Measurements from ENCODE around the gene TNFRSF6B.

The TNFRSF6B gene

DNA sequence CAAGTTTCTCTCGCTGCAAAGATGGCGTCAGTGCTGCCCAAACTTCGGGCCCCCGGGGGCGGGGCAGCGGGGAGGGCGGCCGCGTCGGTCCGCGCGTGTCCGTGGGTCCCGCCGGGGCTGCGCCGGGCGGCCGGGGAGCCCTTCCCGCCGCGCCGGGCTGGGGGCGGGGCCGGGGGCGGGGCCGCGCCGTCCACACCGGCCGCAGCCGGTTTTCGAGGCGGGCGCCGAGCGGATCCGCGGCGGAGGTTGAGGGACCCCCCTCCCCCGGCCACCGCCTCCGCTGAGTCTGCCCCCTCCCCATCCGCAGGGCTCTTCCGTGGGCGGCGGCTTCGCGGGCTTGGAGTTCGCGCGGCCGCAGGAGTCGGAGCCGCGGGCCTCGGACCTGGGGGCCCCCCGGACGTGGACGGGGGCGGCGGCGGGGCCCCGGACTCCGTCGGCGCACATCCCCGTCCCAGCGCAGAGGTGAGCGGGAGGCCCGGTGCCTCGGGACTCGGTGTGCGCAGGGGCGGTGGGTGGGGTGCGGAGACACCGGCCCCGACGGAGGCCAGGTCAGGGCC is 43.7 kb downstream of the TNFRSF6B start:
- DNase-seq, result peak; percentile 28

DNA sequence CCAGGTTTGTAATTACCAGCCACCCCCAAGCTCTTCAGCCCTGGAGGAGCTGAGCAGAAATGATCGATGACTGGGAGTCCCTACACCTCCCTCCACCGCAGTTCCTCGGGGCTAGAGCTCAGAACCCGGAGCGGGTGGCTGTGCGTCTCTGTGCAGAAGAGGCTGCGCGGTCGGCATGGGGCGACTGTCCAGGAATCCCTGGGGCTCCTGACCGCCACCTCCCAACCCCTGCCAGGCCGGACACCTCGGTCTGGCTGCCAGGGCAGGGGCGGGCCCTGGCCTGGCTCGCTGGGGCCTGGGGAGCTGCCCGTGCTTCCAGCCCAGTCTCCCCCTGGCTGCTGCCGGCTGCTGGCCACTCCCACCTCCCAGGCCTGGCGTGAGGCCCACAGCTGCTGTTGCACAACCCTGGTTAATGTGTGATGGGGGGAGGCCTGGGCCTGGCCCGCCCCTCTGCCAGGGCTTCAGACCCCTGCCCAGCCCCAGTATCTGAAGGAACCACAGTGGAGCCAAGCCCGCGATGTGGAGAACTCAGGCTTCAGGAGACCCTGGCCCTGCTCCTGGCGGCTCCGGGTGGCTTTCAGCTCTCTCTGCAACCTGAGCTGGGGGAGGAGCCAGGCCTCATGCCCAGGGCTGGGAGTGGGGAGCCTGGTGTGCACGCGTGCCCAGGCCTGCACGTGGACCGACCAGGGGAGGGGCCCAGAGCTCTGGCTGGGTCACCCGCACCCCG is 44.3 kb downstream of the TNFRSF6B start:
- DNase-seq, result peak; percentile 42

DNA sequence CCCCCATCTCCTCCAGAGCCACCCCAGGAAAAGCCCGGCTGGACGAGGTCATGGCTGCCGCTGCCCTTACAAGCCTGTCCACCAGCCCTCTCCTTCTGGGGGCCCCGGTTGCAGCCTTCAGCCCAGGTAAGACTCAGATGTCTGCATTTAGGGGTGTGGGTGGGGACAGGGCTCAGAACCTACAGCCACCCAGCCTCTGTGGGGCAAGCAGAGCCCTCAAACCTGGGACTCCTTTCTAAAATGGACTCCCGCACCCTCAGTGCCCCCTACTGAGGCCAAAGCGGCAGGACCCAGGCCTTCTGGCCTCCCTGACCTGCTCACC is 44.9 kb downstream of the TNFRSF6B start:
- DNase-seq, result no peak

DNA sequence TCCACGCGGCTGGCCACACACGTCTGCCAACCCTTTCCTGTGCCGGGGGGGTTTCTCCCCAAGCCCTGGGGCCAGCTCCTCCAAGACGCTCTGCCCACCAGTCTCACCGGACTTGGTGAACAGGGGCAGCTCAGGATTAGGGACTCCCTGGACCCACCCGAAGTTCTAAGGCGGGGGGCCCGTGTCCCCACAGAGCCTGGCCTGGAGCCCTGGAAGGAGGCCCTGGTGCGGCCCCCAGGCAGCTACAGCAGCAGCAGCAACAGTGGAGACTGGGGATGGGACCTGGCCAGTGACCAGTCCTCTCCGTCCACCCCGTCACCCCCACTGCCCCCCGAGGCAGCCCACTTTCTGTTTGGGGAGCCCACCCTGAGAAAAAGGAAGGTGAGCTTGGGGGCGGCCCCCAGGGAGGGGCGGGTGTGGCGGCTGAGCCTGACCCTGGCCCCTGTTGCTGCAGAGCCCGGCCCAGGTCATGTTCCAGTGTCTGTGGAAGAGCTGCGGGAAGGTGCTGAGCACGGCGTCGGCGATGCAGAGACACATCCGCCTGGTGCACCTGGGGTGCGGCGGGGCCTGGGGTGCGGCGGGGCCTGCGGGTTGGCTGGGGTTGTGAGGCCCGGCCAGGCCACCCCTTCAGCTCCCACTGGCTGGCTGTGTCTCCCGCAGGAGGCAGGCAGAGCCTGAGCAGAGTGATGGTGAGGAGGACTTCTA is 45.4 kb downstream of the TNFRSF6B start:
- DNase-seq, result no peak

DNA sequence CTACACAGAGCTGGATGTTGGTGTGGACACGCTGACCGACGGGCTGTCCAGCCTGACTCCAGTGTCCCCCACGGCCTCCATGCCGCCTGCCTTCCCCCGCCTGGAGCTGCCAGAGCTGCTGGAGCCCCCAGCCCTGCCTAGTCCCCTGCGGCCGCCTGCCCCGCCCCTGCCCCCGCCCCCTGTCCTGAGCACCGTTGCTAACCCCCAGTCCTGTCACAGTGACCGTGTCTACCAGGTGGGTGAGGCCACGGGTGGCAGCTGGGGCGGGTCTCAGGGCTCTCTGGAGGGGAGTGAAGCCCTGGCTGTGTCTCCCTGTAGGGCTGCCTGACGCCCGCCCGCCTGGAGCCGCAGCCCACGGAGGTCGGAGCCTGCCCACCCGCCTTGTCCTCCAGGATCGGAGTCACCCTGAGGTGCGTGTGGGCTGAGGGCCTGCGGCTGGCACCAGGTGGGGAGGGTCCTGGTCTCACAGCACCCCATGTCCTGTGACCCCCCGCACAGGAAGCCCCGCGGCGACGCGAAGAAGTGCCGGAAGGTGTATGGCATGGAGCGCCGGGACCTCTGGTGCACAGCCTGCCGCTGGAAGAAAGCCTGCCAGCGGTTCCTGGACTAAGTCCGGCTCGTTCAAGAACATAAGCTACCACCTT is 46.1 kb downstream of the TNFRSF6B start:
- no peak for DNase-seq

DNA sequence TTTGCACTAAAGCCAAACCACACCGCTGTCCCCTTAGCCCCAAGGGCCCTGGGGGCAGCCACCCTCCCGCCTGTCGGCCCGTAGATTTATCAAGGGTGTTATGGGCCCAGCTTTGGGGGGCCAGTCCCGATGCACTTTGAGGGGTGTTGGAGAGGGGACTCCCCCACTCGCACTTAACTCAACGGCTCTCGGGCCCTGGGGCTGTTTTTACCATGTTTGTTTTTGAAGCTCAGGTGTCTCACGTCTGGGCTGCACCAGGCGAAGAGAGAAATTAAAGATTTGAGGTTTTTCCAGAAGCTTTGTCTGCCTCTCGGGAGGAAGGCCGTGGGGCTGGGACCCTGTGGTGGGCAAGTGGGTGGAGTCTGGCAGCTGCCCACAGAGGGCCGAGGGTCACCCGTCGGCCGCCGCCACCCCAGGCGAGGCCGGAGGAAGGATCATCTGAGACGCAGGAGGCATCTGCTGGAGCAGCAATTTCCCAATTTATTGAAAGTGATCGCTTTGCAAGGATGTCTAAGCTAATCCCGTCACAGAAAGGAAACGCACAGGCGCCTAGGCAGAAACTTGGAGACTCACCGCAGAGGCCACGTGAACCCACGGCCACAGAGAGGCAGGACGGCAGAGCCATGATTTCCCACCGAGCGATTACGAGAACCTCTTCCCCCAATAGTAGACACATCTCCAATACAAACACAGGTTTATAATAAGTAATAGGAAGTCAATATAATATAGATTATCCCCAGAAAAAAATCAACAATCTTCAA is 46.9 kb downstream of the TNFRSF6B start:
- DNase-seq, result no peak

DNA sequence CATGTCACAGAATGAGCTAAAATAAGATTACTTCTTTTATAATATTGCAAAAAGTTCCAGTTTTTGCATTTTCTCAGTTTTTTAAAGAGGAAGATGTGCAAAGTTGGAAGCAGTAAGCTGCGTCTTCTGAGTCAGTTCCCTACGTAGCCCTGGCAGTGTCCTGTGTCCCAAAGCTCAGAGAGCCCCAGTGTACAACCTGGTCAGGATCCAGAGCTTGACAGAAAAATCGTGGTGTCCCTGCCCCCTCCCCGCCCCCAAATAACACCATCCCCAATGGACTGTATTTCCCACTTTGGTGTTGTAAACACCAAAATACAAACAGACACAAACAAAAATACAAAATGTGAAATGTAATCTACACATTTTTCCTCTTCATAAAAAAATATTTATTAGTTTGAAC is 47.7 kb downstream of the TNFRSF6B start:
- DNase-seq, result no peak

DNA sequence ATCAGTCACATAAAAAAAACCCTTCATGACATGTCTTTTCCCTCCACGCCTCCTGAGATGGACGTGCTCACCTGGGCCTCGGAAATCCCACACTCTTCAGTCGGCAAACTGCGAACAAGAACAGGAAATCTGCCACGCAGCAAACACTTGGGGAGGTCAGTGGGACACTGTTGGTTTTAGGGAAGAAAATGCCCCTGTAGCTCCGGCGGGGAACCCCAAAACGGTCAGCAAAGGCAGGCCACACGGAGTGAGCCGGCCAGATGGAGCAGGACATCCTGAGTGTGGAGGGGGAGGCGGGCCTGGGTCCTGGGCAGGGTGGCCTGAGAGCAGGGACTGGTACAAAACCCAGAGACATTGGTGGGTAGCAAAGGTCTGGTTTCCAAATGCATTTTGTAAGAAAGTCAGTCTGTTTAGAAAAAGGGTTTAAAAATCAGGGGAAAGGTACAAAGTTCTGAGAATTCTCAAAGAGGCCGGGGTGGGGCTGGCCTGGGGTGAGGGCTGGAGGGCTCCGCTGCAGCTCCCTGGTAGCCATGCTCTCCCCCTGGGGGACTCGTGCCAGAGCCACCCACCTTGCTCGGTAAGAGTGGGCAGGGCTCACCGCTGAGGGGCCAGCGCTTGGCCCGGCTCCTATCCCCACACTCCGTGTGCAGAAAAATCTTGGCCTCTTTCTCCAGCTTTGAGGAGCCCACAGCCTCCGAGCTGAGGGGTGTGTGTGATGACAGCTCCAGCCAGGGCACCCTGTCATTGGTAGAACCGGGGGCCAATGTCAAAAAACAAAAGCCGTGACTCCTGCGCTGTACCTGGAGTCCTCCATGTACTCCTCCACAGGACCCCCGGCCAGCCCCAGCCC is 48.3 kb downstream of the TNFRSF6B start:
- DNase-seq, result no peak

DNA sequence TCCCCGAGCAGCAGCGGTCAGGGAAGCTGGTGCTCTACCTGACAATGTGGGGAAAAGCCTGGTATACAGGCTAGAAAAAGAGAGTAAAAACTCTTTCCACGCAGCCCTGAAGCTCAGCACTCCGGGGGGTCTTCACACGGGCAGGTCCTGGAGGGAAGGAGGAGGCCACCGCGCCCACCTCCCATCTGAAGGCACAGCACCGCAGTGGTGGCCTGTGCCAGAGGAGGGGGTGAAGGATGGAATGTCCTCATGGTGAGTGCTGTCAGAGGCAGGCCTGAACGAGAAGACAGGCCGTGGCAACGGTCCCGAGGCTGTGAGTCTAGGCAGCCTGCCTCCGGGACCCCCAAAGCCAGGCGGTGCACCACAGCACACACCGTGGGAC is 49.0 kb downstream of the TNFRSF6B start:
- no peak for DNase-seq

DNA sequence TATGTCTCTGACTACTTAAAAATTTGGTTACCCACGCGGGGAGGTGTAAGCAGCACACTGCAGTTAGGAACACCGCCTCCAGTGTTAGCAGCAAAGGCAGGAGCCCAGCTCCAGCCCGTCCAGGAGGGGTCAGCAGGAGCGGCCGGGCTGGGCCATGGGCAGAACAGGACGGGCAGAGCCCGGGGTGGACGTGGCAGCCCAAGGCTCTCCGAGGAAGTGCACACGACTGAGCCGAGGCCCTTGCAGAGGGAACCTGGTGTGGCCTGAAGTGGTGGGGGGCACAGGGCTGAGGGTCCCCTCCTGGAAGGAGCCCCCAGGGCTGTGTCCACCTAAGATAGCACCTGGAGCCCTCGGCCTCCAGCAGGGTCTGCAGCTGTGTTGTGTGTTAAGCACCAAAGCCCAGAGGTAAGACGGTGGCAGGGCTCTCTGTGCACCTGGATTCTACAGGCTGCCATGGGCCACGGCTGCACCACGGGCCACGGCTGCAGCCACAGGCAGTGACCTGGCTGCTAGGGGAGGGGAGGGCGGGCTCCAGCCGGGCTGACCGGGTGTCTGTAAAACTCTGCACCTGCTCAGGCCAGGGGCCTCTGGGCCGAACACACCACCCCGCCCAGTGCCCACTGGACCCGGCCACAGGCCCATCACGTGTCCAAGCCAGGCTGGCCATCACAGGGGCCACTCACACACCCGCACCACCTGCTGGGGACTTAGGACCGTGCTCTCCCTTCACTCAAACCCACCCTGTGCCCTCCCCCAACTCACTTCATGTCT is 49.7 kb downstream of the TNFRSF6B start:
- no peak for DNase-seq

DNA sequence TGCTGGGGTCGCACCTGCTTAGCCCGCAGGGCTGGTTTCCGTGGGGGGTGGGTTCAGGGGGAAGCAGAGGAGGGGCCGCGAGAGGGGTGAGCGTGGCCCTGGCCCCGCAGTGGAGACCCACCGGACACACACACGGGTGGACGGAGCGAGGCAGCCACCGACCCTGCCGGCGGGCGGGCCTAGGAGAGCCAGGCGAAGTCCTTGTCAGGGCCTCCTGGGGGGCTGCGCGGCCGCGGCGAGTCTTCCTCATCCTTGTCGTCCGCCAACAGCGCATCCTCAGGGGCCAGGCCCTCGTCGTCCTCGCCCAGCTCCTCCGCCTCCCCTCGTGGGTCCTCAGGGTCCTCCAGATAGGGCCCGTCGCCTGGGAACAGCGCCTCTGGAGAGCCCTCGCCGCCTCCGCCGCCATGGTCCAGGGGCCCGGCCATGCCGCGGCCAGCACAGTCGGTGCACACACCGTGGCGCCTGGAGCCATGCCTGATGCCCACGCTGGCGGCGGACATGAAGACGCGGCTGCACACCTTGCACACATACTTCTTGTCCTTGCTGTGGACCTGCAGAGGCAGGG is 50.4 kb downstream of the TNFRSF6B start:
- DNase-seq, result no peak

DNA sequence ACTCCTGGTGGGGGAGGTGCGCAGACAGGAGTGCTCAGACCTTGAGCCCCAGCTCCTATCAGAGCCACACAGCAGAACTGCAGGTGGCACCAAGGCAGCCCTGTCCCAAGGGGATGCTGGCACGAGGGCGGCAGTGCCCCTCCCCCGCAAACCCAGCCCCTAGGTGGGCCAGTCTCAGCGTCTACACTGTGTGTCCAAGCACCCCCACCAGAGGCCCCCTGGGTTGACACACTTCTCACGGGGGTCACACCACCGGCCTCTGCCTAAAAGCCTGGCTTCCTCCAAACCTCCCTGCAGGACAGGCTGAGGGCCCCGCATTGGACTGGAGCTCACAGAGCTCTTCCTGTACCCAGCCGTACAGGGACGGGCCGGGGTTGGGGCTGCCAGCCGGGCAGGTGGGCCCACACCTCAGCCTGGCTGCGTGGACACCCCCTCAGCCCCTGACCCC is 51.2 kb downstream of the TNFRSF6B start:
- DNase-seq, result no peak
